Left lung (tissue), 14 donors: ENCODE data around the gene C10orf120. TPM values are rescaled to one million over a fixed set of nuclear protein-coding genes. Genes with fewer than 3 reads are reported as not detected.

Source experiments
- ATAC-seq: fragments of 200-7000 bp; cut with Tn5 transposase; one replicate; pipeline ENCODE4 v1.9.1; 2020; ENCODE audit warnings: moderate library complexity
- DNase-seq, 4 donors: peaks; one replicate each; pipeline ENCODE4 v3.0.0-alpha.2; 2013 to 2020
- H3K27ac ChIP-seq, 2 donors: fragments of 200-600 bp; sonication (generic) in 1 of 2; one replicate each; pipeline versions ENCODE4 v1.5.0 to v1.8.0; 2020 to 2021
- H3K27me3 ChIP-seq, 2 donors: fragments of 200-600 bp; sonication (generic) in 1 of 2; one replicate each; pipeline versions ENCODE4 v1.5.0 to v1.8.0; 2020 to 2021
- H3K36me3 ChIP-seq, 2 donors: fragments of 200-600 bp; sonication (generic) in 1 of 2; one replicate each; pipeline versions ENCODE4 v1.5.0 to v1.8.0; 2020 to 2021
- H3K4me1 ChIP-seq, 2 donors: fragments of 200-600 bp; one replicate each; pipeline ENCODE4 v1.8.0; 2021
- H3K4me3 ChIP-seq, 2 donors: fragments of 200-600 bp; sonication (generic) in 1 of 2; one replicate each; pipeline versions ENCODE4 v1.5.0 to v1.8.0; 2020 to 2021; ENCODE audit warnings: mild to moderate bottlenecking in 1 of 2
- H3K9me3 ChIP-seq, 2 donors: fragments of 200-600 bp; sonication (generic) in 1 of 2; one replicate each; pipeline versions ENCODE4 v1.5.0 to v1.8.0; 2020 to 2021
- intact Hi-C, 2 donors: fragments of 100-400 bp; cut with DNase I; formaldehyde crosslinking; loops; one replicate each; pipeline versions ENCODE4 v1.11.2 to v1.14.2; 2022
- long read RNA-seq, 12 donors: library from polyadenylated mRNA in 2 of 12; unstranded in 2 of 12; transcript quantifications; one replicate each; pipeline ENCODE4 v2.0.0 and lab custom pipeline, GENCODE V29; 2019 to 2026
- polyA plus RNA-seq, 6 donors: library from polyadenylated mRNA; unstranded; fragments of 120-200 nt; gene quantifications; one replicate each; pipeline ENCODE4 v1.2.1, GENCODE V29; 2013; ENCODE audit not compliant: insufficient read length in 6 of 6
- total RNA-seq, 2 donors: library from RNA; stranded (reverse); fragmentation: NEBNext Ultra II Directional; extraction: Animal tissue kit (Norgen Biotek cat#: 25700); gene quantifications; one replicate each; pipeline ENCODE4 v1.2.1, GENCODE V29; 2021
- TF ChIP-seq, protein P1 (sequence below), 2 donors: fragments of 200-600 bp; sonication (generic) in 1 of 2; IDR thresholded peaks; one replicate each; pipeline versions ENCODE4 v1.5.0 to v1.8.0; 2021; ENCODE audit warnings: antibody characterized with exemption in 2 of 2
- donor health status: DM: no; HTN: yes; CAD: no.
- donor health status: DM: no; HTN: no; CAD: no.

Gene C10orf120
- total RNA-seq = not detected
- not detected for polyA plus RNA-seq
- long read RNA-seq, donor 1 = 0 reads
- long read RNA-seq, donor 2 = 0 reads
- long read RNA-seq, donor 3 = 0 reads
- long read RNA-seq, donor 4 = 0 reads
- long read RNA-seq, donor 5 = 0 reads
- long read RNA-seq, donor 6 = 0 reads
- long read RNA-seq, donor 7 = 0 reads
- long read RNA-seq, donor 8 = 0 reads
- long read RNA-seq, donor 9 = 0 reads
- long read RNA-seq, donor 10 = 0 reads
- long read RNA-seq, donor 11 = 0 reads
- long read RNA-seq, donor 12 = 0 reads

DNA sequence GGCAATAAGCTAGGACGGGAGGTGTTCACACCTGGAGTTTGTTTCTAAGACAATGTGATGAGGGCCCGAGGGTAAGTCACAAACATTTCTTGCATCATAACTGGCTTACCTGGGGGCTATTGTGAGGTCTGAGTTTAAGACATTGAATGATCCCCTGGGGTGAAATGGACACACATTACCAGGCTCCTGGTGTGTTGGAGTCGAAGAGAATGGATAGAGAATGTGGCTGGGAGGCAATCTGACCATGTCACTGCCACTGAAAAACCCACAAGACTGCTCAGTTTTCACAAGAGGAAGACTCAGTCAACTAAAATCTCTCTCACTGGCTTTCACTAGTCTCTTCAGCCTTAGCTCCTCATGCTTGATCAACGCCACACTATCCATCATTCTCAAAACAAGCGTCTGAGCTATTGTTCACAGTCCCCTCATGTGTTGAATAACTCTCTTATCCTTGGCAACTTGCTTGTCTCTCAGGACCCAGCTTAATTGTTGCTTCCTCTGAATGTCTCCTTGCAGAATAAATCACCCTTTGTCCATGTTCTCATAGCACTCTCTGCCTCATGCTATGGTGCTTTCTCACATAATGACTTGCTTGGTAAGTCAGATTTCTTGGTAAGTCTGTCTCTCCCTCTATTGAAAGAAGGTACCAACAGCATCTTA lies at the start of gene C10orf120:
Gene C10orf120, minus strand, starts transcription at position 51 of the 660 bp plus-strand sequence. CDS start 56 bp downstream, outside the sequence.
- ATAC-seq (no peak), DNase-seq (no peak)
- Histone ChIP-seq H3K36me3 (no peaks in the 10 kb centered on the region), H3K27ac (no peak within 1 kb of the TSS), H3K27me3 (no peaks in the 10 kb centered on the region), H3K9me3 (no peaks in the 10 kb centered on the region), H3K4me1 (no peaks in the 10 kb centered on the region), H3K4me3 (no peak within 1 kb of the TSS)
- intact Hi-C loops = no loop called here
- TF ChIP-seq, protein P1, sequence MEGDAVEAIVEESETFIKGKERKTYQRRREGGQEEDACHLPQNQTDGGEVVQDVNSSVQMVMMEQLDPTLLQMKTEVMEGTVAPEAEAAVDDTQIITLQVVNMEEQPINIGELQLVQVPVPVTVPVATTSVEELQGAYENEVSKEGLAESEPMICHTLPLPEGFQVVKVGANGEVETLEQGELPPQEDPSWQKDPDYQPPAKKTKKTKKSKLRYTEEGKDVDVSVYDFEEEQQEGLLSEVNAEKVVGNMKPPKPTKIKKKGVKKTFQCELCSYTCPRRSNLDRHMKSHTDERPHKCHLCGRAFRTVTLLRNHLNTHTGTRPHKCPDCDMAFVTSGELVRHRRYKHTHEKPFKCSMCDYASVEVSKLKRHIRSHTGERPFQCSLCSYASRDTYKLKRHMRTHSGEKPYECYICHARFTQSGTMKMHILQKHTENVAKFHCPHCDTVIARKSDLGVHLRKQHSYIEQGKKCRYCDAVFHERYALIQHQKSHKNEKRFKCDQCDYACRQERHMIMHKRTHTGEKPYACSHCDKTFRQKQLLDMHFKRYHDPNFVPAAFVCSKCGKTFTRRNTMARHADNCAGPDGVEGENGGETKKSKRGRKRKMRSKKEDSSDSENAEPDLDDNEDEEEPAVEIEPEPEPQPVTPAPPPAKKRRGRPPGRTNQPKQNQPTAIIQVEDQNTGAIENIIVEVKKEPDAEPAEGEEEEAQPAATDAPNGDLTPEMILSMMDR (IDR thresholded peaks at IDR 0.05) = no peak

DNA sequence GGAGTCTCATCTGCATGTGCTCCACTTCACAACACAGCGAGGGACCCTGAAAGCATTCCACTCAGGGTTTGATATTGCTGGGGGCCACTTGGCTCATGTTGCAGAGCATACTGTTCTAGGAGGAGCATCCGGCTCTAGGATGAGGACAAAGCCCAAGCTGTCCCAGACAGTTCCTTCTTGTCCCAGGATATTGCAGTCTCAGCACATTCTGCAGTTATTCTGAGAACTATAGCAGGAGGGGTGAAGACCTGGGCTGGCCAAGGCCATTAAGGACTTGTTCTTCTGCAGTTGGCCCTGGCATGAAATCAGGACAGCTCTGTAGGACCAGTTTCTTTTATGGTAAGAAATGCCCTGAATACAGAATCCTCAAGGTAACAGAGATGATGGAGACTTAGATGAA lies 48.9 kb upstream of the C10orf120 start:
- ATAC-seq (no peak), DNase-seq (no peak)
- Histone ChIP-seq H3K9me3 (no peaks in the 10 kb centered on the region), H3K27ac (no peak overlapping the region), H3K4me1 (no peaks in the 10 kb centered on the region), H3K27me3 (peaks cover 0 to 21% of the 10 kb centered on the region in 2 donors), H3K36me3 (no peaks in the 10 kb centered on the region), H3K4me3 (no peak overlapping the region)
- intact Hi-C loops = no loop called here
- TF ChIP-seq, protein P1 (IDR thresholded peaks at IDR 0.05) = no peak

DNA sequence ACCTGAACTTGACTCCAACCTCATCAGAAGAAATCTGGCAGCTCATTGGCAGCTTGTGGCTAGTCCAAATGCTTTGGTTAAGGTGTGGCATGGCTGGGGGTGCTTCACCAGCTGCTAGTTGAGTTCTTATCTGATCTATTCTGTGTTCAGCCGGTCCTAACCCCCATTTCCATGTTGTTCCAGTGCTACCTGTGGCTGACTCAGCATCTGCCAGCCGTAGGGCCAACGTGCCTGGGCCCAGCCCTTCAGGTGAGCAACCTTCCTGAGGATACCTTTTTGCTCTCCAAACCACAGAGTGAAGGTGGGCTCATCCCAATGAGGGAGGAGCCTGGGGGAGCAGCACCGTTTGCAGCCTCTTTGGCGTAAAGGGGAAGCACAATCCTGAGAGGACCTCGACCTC lies 46.8 kb upstream of the C10orf120 start:
- no peak overlapping the region for H3K4me3 ChIP-seq
- DNase-seq (no peak), ATAC-seq (no peak)
- peaks cover 0 to 21% of the 10 kb centered on the region in 2 donors for H3K27me3 ChIP-seq
- intact Hi-C loops = no loop called here
- H3K36me3 ChIP-seq = no peaks in the 10 kb centered on the region
- TF ChIP-seq, protein P1 (IDR thresholded peaks at IDR 0.05) = no peak
- no peaks in the 10 kb centered on the region for H3K9me3 ChIP-seq
- no peaks in the 10 kb centered on the region for H3K4me1 ChIP-seq
- H3K27ac ChIP-seq = no peak overlapping the region

DNA sequence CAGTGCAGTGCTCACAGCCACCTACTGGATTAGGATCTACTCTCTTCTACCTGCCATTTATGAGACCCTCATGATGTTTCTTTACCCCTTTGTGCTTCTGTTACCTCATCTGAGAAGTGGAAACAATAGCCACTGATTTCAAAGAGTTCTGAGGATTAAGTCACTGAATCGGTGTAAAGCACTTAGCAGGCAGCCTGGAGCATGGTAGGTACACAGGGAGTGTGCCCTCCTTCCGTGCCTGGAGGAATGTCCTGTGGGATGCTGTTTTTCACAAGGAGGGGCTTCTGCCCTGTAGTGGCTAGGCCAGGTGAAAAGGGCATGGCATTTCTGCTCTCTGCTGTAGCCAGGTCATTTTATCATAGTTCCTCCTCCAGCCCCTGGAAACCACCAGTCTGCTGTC lies 44.6 kb upstream of the C10orf120 start:
- ATAC-seq (no peak), DNase-seq (no peak)
- Histone ChIP-seq H3K4me1 (no peaks in the 10 kb centered on the region), H3K4me3 (no peak overlapping the region), H3K9me3 (no peaks in the 10 kb centered on the region), H3K36me3 (no peaks in the 10 kb centered on the region), H3K27me3 (peaks cover 0 to 21% of the 10 kb centered on the region in 2 donors), H3K27ac (no peak overlapping the region)
- TF ChIP-seq, protein P1 (IDR thresholded peaks at IDR 0.05) = no peak
- intact Hi-C loops = no loop called here

DNA sequence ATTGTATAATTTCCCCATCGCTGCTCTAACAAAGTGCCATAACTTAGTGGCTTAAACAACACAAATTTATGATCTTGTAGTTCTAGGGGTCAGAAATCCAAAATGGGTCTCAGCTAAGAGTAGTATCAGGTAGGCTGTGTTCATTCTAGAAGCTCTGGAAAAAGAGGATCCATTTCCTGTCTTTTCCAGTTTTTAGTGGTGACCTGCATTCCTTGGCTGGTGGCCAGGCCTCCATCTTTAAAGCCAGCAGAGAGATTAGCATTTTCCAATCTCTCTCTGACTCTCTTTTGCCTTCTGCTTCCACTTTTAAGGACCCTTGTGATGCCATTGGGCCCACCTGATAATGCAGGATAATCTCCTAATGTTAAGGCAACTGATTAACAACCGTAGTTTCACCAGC lies 41.0 kb upstream of the C10orf120 start:
- H3K27ac ChIP-seq = no peak overlapping the region

More for the DNA sequence above, 41.0 kb upstream of the C10orf120 start:
- no peaks in the 10 kb centered on the region for H3K4me1 ChIP-seq
- no peaks in the 10 kb centered on the region for H3K36me3 ChIP-seq
- H3K4me3 ChIP-seq = no peak overlapping the region
- intact Hi-C loops = no loop called here
- TF ChIP-seq, protein P1 (IDR thresholded peaks at IDR 0.05) = no peak
- peaks cover 0 to 11% of the 10 kb centered on the region in 2 donors for H3K27me3 ChIP-seq
- ATAC-seq (no peak), DNase-seq (no peak)
- H3K9me3 ChIP-seq = no peaks in the 10 kb centered on the region
